H1 (cell line): ENCODE measurements around the gene SLC6A8. TPM values are rescaled to one million over a fixed set of nuclear protein-coding genes. Genes with fewer than 3 reads are reported as not detected.

Experiments used
- CTCF ChIA-PET: fragments of 300-600 bp; sonication (Branson Sonifier 250); formaldehyde crosslinking; loops from one replicate; lab custom pipeline; 2021; ENCODE audit not compliant: partially characterized antibody; lab: Charles Lee
- POLR2A ChIA-PET: fragments of 300-600 bp; sonication (Branson Sonifier 250); formaldehyde crosslinking; loops from one replicate; lab custom pipeline; 2021; ENCODE audit warnings: inconsistent platforms; ENCODE audit not compliant: partially characterized antibody; lab: Charles Lee
- DNase-seq, 2 experiments: peaks; one replicate each; pipeline versions ENCODE4 v3.0.0 to v3.0.0-alpha.2; 2010 to 2022; ENCODE audit warnings: low spot score in 2 of 2, low read depth in 1 of 2, mixed read lengths in 1 of 2
- FAIRE-seq: peaks from 2 replicates; lab custom pipeline; 2011; peaks lifted over from hg19 to GRCh38; lab: Jason Lieb, UNC
- H2AFZ ChIP-seq: 2 replicates; pipeline ENCODE4 v1.8.1; 2012; ENCODE audit warnings: low read length, inconsistent platforms
- H2AK5ac ChIP-seq: 2 replicates; pipeline ENCODE4 v1.6.1; 2013; ENCODE audit warnings: low read depth, low read length
- H2BK120ac ChIP-seq: replicated peaks from 2 replicates; pipeline ENCODE3; 2013; ENCODE audit warnings: low read depth, low read length, inconsistent platforms
- H2BK12ac ChIP-seq: 2 replicates; pipeline ENCODE4 v1.6.1; 2013; ENCODE audit warnings: low read depth, low read length
- H2BK15ac ChIP-seq: 2 replicates; pipeline ENCODE4 v1.6.1; 2013; ENCODE audit warnings: low read length
- H2BK20ac ChIP-seq: 2 replicates; pipeline ENCODE4 v1.6.1; 2013; ENCODE audit warnings: low read length
- H2BK5ac ChIP-seq: 2 replicates; pipeline ENCODE4 v1.6.1; 2013; ENCODE audit warnings: low read depth, low read length
- H3K14ac ChIP-seq: 2 replicates; pipeline ENCODE4 v1.6.1; 2013; ENCODE audit warnings: inconsistent platforms; ENCODE audit not compliant: insufficient read length
- H3K18ac ChIP-seq: 2 replicates; pipeline ENCODE4 v1.6.1; 2013; ENCODE audit warnings: low read length; ENCODE audit errors: extremely low read depth
- H3K23ac ChIP-seq: 2 replicates; pipeline ENCODE4 v1.6.1; 2013; ENCODE audit warnings: inconsistent platforms; ENCODE audit not compliant: insufficient read length
- H3K23me2 ChIP-seq: 2 replicates; pipeline ENCODE4 v1.6.1; 2013; ENCODE audit warnings: low read depth, low read length
- H3K27ac ChIP-seq: 2 replicates; pipeline ENCODE4 v1.6.1; 2011; ENCODE audit warnings: low read depth, low read length, inconsistent platforms
- H3K27me3 ChIP-seq, 4 experiments: replicated peaks in 1 of 4; 1 replicate in 1 of 4; 2 replicates in 3 of 4; pipeline versions ENCODE4 v1.6.1 to v1.8.1; 2011 to 2013; ENCODE audit warnings: low read length in 3 of 4, mild to moderate bottlenecking in 3 of 4, inconsistent platforms in 2 of 4, mixed read lengths in 2 of 4, moderate library complexity in 1 of 4; ENCODE audit not compliant: control insufficient read depth in 3 of 4, insufficient read depth in 3 of 4; ENCODE audit errors: extremely low read depth in 1 of 4
- H3K36me3 ChIP-seq, 4 experiments: 2 replicates each; pipeline versions ENCODE4 v1.6.1 to v1.8.1; 2011 to 2013; ENCODE audit warnings: mild to moderate bottlenecking in 4 of 4, low read length in 3 of 4, moderate library complexity in 2 of 4, control low read depth in 1 of 4, inconsistent platforms in 1 of 4; ENCODE audit not compliant: insufficient read depth in 4 of 4, control insufficient read depth in 2 of 4
- H3K4ac ChIP-seq: replicated peaks from 2 replicates; pipeline ENCODE3; 2013; ENCODE audit warnings: low read length, low read depth, mixed read lengths, inconsistent platforms; ENCODE audit not compliant: insufficient read length
- H3K4me1 ChIP-seq, 4 experiments: replicated peaks in 1 of 4; 1 replicate in 1 of 4; 2 replicates in 3 of 4; pipeline versions ENCODE4 v1.6.1 to v1.8.1; 2011 to 2013; ENCODE audit warnings: low read length in 3 of 4, inconsistent platforms in 2 of 4, mixed read lengths in 1 of 4; ENCODE audit not compliant: insufficient read depth in 4 of 4, control insufficient read depth in 3 of 4
- H3K4me2 ChIP-seq, 2 experiments: 2 replicates each; pipeline versions ENCODE4 v1.6.1 to v1.8.1; 2011 to 2013; ENCODE audit warnings: low read depth in 2 of 2, low read length in 2 of 2, control low read depth in 1 of 2, inconsistent platforms in 1 of 2, mild to moderate bottlenecking in 1 of 2; ENCODE audit not compliant: insufficient read depth in 1 of 2
- H3K4me3 ChIP-seq, 4 experiments: fragments of 200-600, 300-600 bp in 1 of 4; sonication (generic), shearing (Covaris generic), sonication (Bioruptor Twin) in 1 of 4; 2 replicates each; pipeline versions ENCODE4 v1.5.1 to v1.8.1; 2011 to 2016; ENCODE audit warnings: low read length in 4 of 4, low read depth in 3 of 4, control low read depth in 2 of 4, inconsistent platforms in 2 of 4, mild to moderate bottlenecking in 2 of 4, mixed read lengths in 1 of 4, moderate library complexity in 1 of 4; ENCODE audit not compliant: insufficient read depth in 2 of 4; ENCODE audit errors: extremely low read depth in 1 of 4
- H3K56ac ChIP-seq: replicated peaks from 2 replicates; pipeline ENCODE3; 2013; ENCODE audit warnings: low read depth, mild to moderate bottlenecking, mixed read lengths, low read length, inconsistent platforms; ENCODE audit not compliant: insufficient read length
- H3K79me1 ChIP-seq: 2 replicates; pipeline ENCODE4 v1.6.1; 2013; ENCODE audit warnings: low read depth, low read length, control low read depth
- H3K79me2 ChIP-seq, 2 experiments: 2 replicates each; pipeline versions ENCODE4 v1.6.1 to v1.8.1; 2012 to 2013; ENCODE audit warnings: low read length in 2 of 2, mild to moderate bottlenecking in 2 of 2, inconsistent platforms in 1 of 2; ENCODE audit not compliant: insufficient read depth in 2 of 2, control insufficient read depth in 1 of 2
- H3K9ac ChIP-seq, 4 experiments: replicated peaks in 1 of 4; 1 replicate in 1 of 4; 2 replicates in 3 of 4; pipeline versions ENCODE4 v1.6.1 to v1.8.1; 2011 to 2013; ENCODE audit warnings: low read depth in 3 of 4, low read length in 3 of 4, control low read depth in 2 of 4, mild to moderate bottlenecking in 2 of 4, moderate library complexity in 2 of 4, inconsistent platforms in 1 of 4; ENCODE audit errors: extremely low read depth in 1 of 4
- H3K9me3 ChIP-seq, 2 experiments: 2 replicates each; pipeline versions ENCODE4 v1.6.1 to v1.8.1; 2012 to 2013; ENCODE audit warnings: mild to moderate bottlenecking in 2 of 2, moderate library complexity in 2 of 2, control low read depth in 1 of 2, inconsistent platforms in 1 of 2, low read depth in 1 of 2, low read length in 1 of 2, mixed read lengths in 1 of 2; ENCODE audit not compliant: insufficient read depth in 2 of 2
- H4K20me1 ChIP-seq, 2 experiments: replicated peaks in 1 of 2; 2 replicates each; pipeline versions ENCODE3 to v1.8.1; 2011 to 2013; ENCODE audit warnings: inconsistent platforms in 2 of 2, low read length in 2 of 2, mild to moderate bottlenecking in 1 of 2; ENCODE audit not compliant: insufficient read depth in 2 of 2, control insufficient read depth in 1 of 2
- H4K5ac ChIP-seq: 2 replicates; pipeline ENCODE4 v1.6.1; 2013; ENCODE audit warnings: low read length, low read depth, mixed read lengths, inconsistent platforms; ENCODE audit not compliant: insufficient read length
- H4K8ac ChIP-seq: 2 replicates; pipeline ENCODE4 v1.8.0; 2013; ENCODE audit warnings: mild to moderate bottlenecking, moderate library complexity, low read length, inconsistent platforms; ENCODE audit not compliant: insufficient read depth; ENCODE audit errors: extremely low read depth
- H4K91ac ChIP-seq: replicated peaks from 2 replicates; pipeline ENCODE3; 2013; ENCODE audit warnings: low read length, mixed read lengths, inconsistent platforms; ENCODE audit not compliant: insufficient read length
- CEBPB ChIP-seq: IDR thresholded peaks from 2 replicates; pipeline ENCODE4 v1.6.1; 2012; ENCODE audit warnings: low read depth, low read length
- CHD1 ChIP-seq: IDR thresholded peaks from 2 replicates; pipeline ENCODE4 v1.6.1; 2012; ENCODE audit warnings: low read depth, low read length, improper control_type of control experiment
- CTBP2 ChIP-seq: IDR thresholded peaks from 2 replicates; pipeline ENCODE4 v1.7.0; 2011; ENCODE audit warnings: borderline replicate concordance, mild to moderate bottlenecking, moderate library complexity, mixed read lengths, low read length; ENCODE audit not compliant: insufficient read depth, insufficient read length
- EP300 ChIP-seq, 2 experiments: IDR thresholded peaks; 1 replicate in 1 of 2; 2 replicates in 1 of 2; pipeline ENCODE4 v1.6.1; 2011 to 2012; ENCODE audit warnings: low read depth in 2 of 2, low read length in 2 of 2, mild to moderate bottlenecking in 2 of 2, borderline replicate concordance in 1 of 2, inconsistent platforms in 1 of 2, moderate library complexity in 1 of 2
- GTF2F1 ChIP-seq: IDR thresholded peaks from 2 replicates; pipeline ENCODE4 v1.6.1; 2012; ENCODE audit warnings: low read depth, low read length, improper control_type of control experiment, borderline replicate concordance
- JUND ChIP-seq: IDR thresholded peaks from 2 replicates; pipeline ENCODE4 v1.6.1; 2011; ENCODE audit warnings: mild to moderate bottlenecking, improper control_type of control experiment, low read length
- MAX ChIP-seq: IDR thresholded peaks from 2 replicates; pipeline ENCODE4 v1.6.1; 2012; ENCODE audit warnings: inconsistent platforms
- SP1 ChIP-seq: IDR thresholded peaks from 2 replicates; pipeline ENCODE4 v1.6.1; 2011; ENCODE audit warnings: low read depth, low read length
- SRF ChIP-seq: IDR thresholded peaks from 2 replicates; pipeline ENCODE4 v1.6.1; 2011; ENCODE audit warnings: mild to moderate bottlenecking, low read depth, low read length, moderate library complexity
- USF2 ChIP-seq: IDR thresholded peaks from 2 replicates; pipeline ENCODE4 v1.6.1; 2011; ENCODE audit warnings: low read length, improper control_type of control experiment
- YY1 ChIP-seq: IDR thresholded peaks from 2 replicates; pipeline ENCODE4 v1.6.1; 2011; ENCODE audit warnings: low read depth, mild to moderate bottlenecking, low read length
- WGBS, 2 experiments: shearing (Covaris generic) in 1 of 2; methylation state at CpG; one replicate each; pipeline versions ENCODE4 v1.1.6 to v1.1.7; 2013 to 2015; ENCODE audit warnings: low lambda C conversion rate in 2 of 2, mixed read lengths in 2 of 2, inconsistent platforms in 1 of 2, low coverage in 1 of 2, missing lambda C conversion rate in 1 of 2; ENCODE audit not compliant: insufficient replicate concordance in 2 of 2, insufficient coverage in 1 of 2, insufficient read length in 1 of 2; ENCODE audit errors: extremely low coverage in 1 of 2, missing lambda C conversion rate in 1 of 2; 5-methylcytosine and 5-hydroxymethylcytosine counted together
- polyA plus RNA-seq, 7 experiments: library from polyadenylated mRNA; depleted of rRNA in 3 of 7; stranded (reverse) in 5 of 7; unstranded in 2 of 7; fragments of >200 nt in 5 of 7; fragments of 200-250 nt in 2 of 7; gene quantifications; 1 replicate in 5 of 7; 2 replicates in 1 of 7; 4 replicates in 1 of 7; pipeline versions ENCODE4 v1.2.1 to v1.2.3, GENCODE V29; 2011 to 2013; ENCODE audit warnings: missing spikeins in 2 of 7, mixed read lengths in 2 of 7
- total RNA-seq: library from RNA; stranded (reverse); fragmentation: NEBNext Ultra II Directional; extraction: Animal tissue kit (Norgen Biotek cat#: 25700); gene quantifications from 2 replicates; pipeline ENCODE4 v1.2.1, GENCODE V29; 2021

The SLC6A8 gene
- total and polyA plus RNA-seq, 2 of the 8 experiments (the other 6 are each of a cell fraction or from before 2014, with no cell fraction given), result 87.7 to 94.7 TPM

- no peak overlapping the region for H4K91ac ChIP-seq
- no peaks in the 10 kb centered on the region for H3K79me2 ChIP-seq
- H3K4me2 ChIP-seq, result no peak overlapping the region
- no peak overlapping the region for H2BK20ac ChIP-seq
- H3K23ac ChIP-seq, result no peak overlapping the region
- no peaks in the 10 kb centered on the region for H3K27me3 ChIP-seq
- H3K9me3 ChIP-seq, result no peaks in the 10 kb centered on the region
- no peak overlapping the region for H3K14ac ChIP-seq
- no peak overlapping the region for H2BK15ac ChIP-seq
- no peak overlapping the region for H4K5ac ChIP-seq
- CTCF ChIA-PET, result interaction anchor here (3.9 kb wide), 1 partner anchor 17 kb away, joined by 10 read pairs; no protein-coding TSS in a partner anchor
- no peak overlapping the region for H3K18ac ChIP-seq
- no peak overlapping the region for H2AFZ ChIP-seq
- no peaks in the 10 kb centered on the region; a peak in 1 of 7 replicates for H3K4me1 ChIP-seq
- no peak overlapping the region for H2BK120ac ChIP-seq
- no peaks in the 10 kb centered on the region for H4K20me1 ChIP-seq
- no peak overlapping the region for H2AK5ac ChIP-seq
- H3K4ac ChIP-seq, result no peak overlapping the region
- FAIRE-seq (no peak), DNase-seq (no peak)
- no peak overlapping the region for H4K8ac ChIP-seq
- no peak overlapping the region for H3K27ac ChIP-seq
- no peak overlapping the region for H3K4me3 ChIP-seq
- no peak overlapping the region for H2BK5ac ChIP-seq
- H3K56ac ChIP-seq, result no peak overlapping the region
- H3K36me3 ChIP-seq, result peaks cover 0 to 23% (median 4%) of the 10 kb centered on the region in 4 experiments; a peak in 6 of 8 replicates
- POLR2A ChIA-PET, result no interaction called here
- H3K79me1 ChIP-seq, result no peaks in the 10 kb centered on the region
- H2BK12ac ChIP-seq, result no peak overlapping the region
- no peaks in the 10 kb centered on the region for H3K23me2 ChIP-seq
- H3K9ac ChIP-seq, result no peak overlapping the region
- no CpG with 5 or more reads among the region's 12 CpGs for WGBS, 2 experiments
- TF ChIP-seq USF2 (no peak), CEBPB (no peak), MAX (no peak), GTF2F1 (no peak), CHD1 (no peak), JUND (no peak), SP1 (no peak), SRF (no peak), YY1 (no peak), EP300 (IDR thresholded peaks at IDR 0.05; ENCODE audit: borderline replicate concordance in 1 of 2, low read depth in 2 of 2, low read length in 2 of 2) (no peak), CTBP2 (no peak)
These were observed 14.0 kb downstream of the SLC6A8 start for GRCh38 chrX:153701706-153702105.
